HFF-Myc (cell line): ENCODE measurements around the gene COL1A2.

ENCODE experiments used
- DNase-seq: peaks from one replicate; pipeline ENCODE4 v3.0.0-alpha.2; 2011; ENCODE audit warnings: low read depth; ENCODE audit errors: extremely low read depth
- H3K4me3 ChIP-seq: replicated peaks from 2 replicates; pipeline ENCODE4 v1.5.1; 2011; ENCODE audit warnings: low read depth, mild to moderate bottlenecking, control low read depth, low read length
- TF ChIP-seq, protein P1 (sequence below): IDR thresholded peaks from 2 replicates; pipeline ENCODE4 v1.5.1; 2012; ENCODE audit warnings: mild to moderate bottlenecking, low read depth, low read length, control low read depth; ENCODE audit errors: missing control alignments

Gene COL1A2

DNA sequence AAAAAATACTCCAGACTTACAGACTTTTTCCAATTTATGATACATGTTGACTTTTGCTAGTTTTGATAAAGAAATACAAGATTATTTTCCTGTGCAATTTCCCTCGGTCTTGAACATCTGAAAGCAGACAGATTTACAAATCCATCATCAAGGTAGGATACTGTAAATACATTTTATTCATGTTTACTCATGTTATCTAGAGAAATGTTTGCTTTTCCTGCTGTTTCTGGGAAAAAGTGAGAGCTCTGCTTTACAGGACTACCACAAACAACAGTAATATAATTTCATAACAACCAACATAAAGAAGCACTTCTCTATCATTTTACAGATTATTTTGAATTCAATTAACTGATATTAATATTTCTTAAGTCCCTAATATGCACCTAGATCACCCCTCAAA is 83.2 kb downstream of the COL1A2 start:
- no peak for DNase-seq
- H3K4me3 ChIP-seq = no peak overlapping the region
- TF ChIP-seq, protein P1, sequence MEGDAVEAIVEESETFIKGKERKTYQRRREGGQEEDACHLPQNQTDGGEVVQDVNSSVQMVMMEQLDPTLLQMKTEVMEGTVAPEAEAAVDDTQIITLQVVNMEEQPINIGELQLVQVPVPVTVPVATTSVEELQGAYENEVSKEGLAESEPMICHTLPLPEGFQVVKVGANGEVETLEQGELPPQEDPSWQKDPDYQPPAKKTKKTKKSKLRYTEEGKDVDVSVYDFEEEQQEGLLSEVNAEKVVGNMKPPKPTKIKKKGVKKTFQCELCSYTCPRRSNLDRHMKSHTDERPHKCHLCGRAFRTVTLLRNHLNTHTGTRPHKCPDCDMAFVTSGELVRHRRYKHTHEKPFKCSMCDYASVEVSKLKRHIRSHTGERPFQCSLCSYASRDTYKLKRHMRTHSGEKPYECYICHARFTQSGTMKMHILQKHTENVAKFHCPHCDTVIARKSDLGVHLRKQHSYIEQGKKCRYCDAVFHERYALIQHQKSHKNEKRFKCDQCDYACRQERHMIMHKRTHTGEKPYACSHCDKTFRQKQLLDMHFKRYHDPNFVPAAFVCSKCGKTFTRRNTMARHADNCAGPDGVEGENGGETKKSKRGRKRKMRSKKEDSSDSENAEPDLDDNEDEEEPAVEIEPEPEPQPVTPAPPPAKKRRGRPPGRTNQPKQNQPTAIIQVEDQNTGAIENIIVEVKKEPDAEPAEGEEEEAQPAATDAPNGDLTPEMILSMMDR = no peak

DNA sequence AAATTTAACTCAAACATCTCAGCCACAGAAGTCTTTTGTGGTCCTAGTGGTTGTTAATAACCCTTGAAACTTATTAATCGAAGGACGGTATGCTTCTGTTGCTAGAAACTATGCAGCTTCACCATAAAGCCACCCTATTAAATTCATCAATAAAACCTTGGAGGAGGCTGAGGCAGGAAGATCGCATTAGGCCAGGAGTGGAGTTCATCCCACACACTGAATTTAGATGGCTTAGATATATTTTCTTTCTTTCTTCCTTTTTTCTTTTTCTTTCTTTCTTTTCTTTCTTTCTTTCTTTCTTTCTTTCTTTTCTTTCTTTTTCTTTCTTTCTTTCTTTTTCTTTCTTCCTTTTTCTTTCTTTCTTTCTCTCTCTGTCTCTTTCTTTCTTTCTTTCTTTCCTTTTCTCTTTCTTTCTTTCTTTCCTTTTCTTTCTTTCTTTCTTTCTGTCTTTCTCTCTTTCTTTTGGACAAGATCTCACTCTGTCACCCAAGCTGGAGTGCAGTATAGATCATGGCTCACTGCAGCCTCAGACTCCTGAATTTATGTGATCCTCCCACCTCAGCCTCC is 84.0 kb downstream of the COL1A2 start:
- TF ChIP-seq, protein P1 = no peak
- H3K4me3 ChIP-seq = no peak overlapping the region
- no peak for DNase-seq
